Neural progenitor cell (in vitro differentiated cells): ENCODE measurements around the gene ST6GAL1. TPM values are rescaled to one million over a fixed set of nuclear protein-coding genes. Genes with fewer than 3 reads are reported as not detected.

Experiments
- DNase-seq: peaks from one replicate; pipeline ENCODE4 v3.0.0-alpha.2; 2016; ENCODE audit warnings: low spot score
- H2AFZ ChIP-seq: fragments of 200-600 bp; sonication (generic); replicated peaks from 2 replicates; pipeline ENCODE4 v1.6.1; 2016; ENCODE audit warnings: antibody characterized with exemption
- H3F3A ChIP-seq: fragments of 200-600 bp; sonication (generic); 2 replicates; pipeline ENCODE4 v1.6.1; 2016; ENCODE audit warnings: antibody characterized with exemption, low read depth
- H3K27ac ChIP-seq: fragments of 200-600 bp; sonication (generic); 2 replicates; pipeline ENCODE4 v1.5.1; 2016; ENCODE audit warnings: mild to moderate bottlenecking
- H3K27me3 ChIP-seq: fragments of 200-600 bp; sonication (generic); 2 replicates; pipeline ENCODE4 v1.6.1; 2016; ENCODE audit warnings: mild to moderate bottlenecking, moderate library complexity
- H3K36me3 ChIP-seq: fragments of 200-600 bp; sonication (generic); 2 replicates; pipeline ENCODE4 v1.5.1; 2016
- H3K4me1 ChIP-seq: fragments of 200-600 bp; sonication (generic); 2 replicates; pipeline ENCODE4 v1.6.1; 2016; ENCODE audit warnings: mixed run types
- H3K4me2 ChIP-seq: fragments of 200-600 bp; sonication (generic); 2 replicates; pipeline ENCODE4 v1.6.1; 2016
- H3K4me3 ChIP-seq: fragments of 200-600 bp; sonication (generic); 2 replicates; pipeline ENCODE4 v1.5.1; 2016
- H3K79me2 ChIP-seq: fragments of 200-600 bp; sonication (generic); 2 replicates; pipeline ENCODE4 v1.6.1; 2016; ENCODE audit warnings: low read depth
- H3K9ac ChIP-seq: fragments of 200-600 bp; sonication (generic); 2 replicates; pipeline ENCODE4 v1.6.1; 2016
- H3K9me3 ChIP-seq: fragments of 200-600 bp; sonication (generic); 2 replicates; pipeline ENCODE4 v1.5.1; 2016; ENCODE audit warnings: low read depth
- H4K20me1 ChIP-seq: fragments of 200-600 bp; sonication (generic); 2 replicates; pipeline ENCODE4 v1.6.1; 2016; ENCODE audit warnings: low read depth
- H3K27ac Mint-ChIP-seq: 3 replicates; pipeline ENCODE4 v1.8.0; 2021; ENCODE audit warnings: mixed read lengths
- H3K27me3 Mint-ChIP-seq: 2 replicates; pipeline ENCODE4 v1.8.0; 2022; ENCODE audit warnings: low read depth, mild to moderate bottlenecking, inconsistent platforms, moderate library complexity, mixed read lengths; ENCODE audit not compliant: insufficient read depth
- H3K36me3 Mint-ChIP-seq: 3 replicates; pipeline ENCODE4 v1.8.0; 2021; ENCODE audit warnings: mixed read lengths
- H3K4me1 Mint-ChIP-seq: 3 replicates; pipeline ENCODE4 v1.8.0; 2021; ENCODE audit warnings: mixed read lengths
- H3K4me3 Mint-ChIP-seq: 3 replicates; pipeline ENCODE4 v1.8.0; 2021; ENCODE audit warnings: mild to moderate bottlenecking, moderate library complexity, mixed read lengths
- H3K9me3 Mint-ChIP-seq: 3 replicates; pipeline ENCODE4 v1.8.0; 2020; ENCODE audit warnings: mixed read lengths
- CTCF ChIP-seq: fragments of 200-600 bp; sonication (generic); IDR thresholded peaks from 2 replicates; pipeline ENCODE4 v1.5.1; 2017; ENCODE audit warnings: antibody characterized with exemption, mild to moderate bottlenecking
- EZH2 ChIP-seq: fragments of 200-600 bp; sonication (generic); IDR thresholded peaks from 2 replicates; pipeline ENCODE4 v1.6.1; 2017; ENCODE audit warnings: antibody characterized with exemption, mild to moderate bottlenecking, moderate library complexity
- EZH2phosphoT487 ChIP-seq: fragments of 200-600 bp; sonication (generic); IDR thresholded peaks from 2 replicates; pipeline ENCODE4 v1.6.1; 2017; ENCODE audit warnings: antibody characterized with exemption
- total RNA-seq: library from RNA; depleted of rRNA; stranded (reverse); fragments of >200 nt; gene quantifications from 2 replicates; pipeline ENCODE4 v1.2.3, GENCODE V29; 2015; ENCODE audit warnings: low replicate concordance

Gene ST6GAL1
- total RNA-seq, 1 donor from 2014 or later = 27.3 TPM

GRCh38 chr3:186946756-186947375 is 16.5 kb downstream of the ST6GAL1 start:
- Histone ChIP-seq H3K4me3 (no peak overlapping the region), H3K9ac (no peak overlapping the region), H3K79me2 (peaks cover 64% of the 10 kb centered on the region), H3F3A (no peaks in the 10 kb centered on the region), H3K9me3 (no peaks in the 10 kb centered on the region), H3K36me3 (no peaks in the 10 kb centered on the region), H2AFZ (no peak overlapping the region), H3K4me1 (peaks cover 2% of the 10 kb centered on the region), H3K4me2 (no peak overlapping the region), H3K27me3 (no peaks in the 10 kb centered on the region), H4K20me1 (peaks cover 33% of the 10 kb centered on the region), H3K27ac (no peak overlapping the region)
- peaks cover 6% of the 10 kb centered on the region for H3K27me3 Mint-ChIP-seq
- peaks cover 5% of the 10 kb centered on the region for H3K9me3 Mint-ChIP-seq
- H3K4me1 Mint-ChIP-seq = peaks cover 11% of the 10 kb centered on the region
- no peak for TF ChIP-seq EZH2phosphoT487
- TF ChIP-seq CTCF = no peak
- no peak for TF ChIP-seq EZH2
- no peak overlapping the region for H3K4me3 Mint-ChIP-seq
- no peak for DNase-seq
- H3K27ac Mint-ChIP-seq = no peak overlapping the region
- peaks cover 38% of the 10 kb centered on the region for H3K36me3 Mint-ChIP-seq

GRCh38 chr3:186949281-186949982 is 19.1 kb downstream of the ST6GAL1 start:
- H3K27ac ChIP-seq = no peak overlapping the region
- H3K4me3 Mint-ChIP-seq = no peak overlapping the region
- H3K9me3 ChIP-seq = no peaks in the 10 kb centered on the region
- H3K9ac ChIP-seq = no peak overlapping the region
- H3K27me3 ChIP-seq = no peaks in the 10 kb centered on the region
- H3K79me2 ChIP-seq = peaks cover 65% of the 10 kb centered on the region
- H3K9me3 Mint-ChIP-seq = peaks cover 8% of the 10 kb centered on the region
- no peaks in the 10 kb centered on the region for H3K4me1 ChIP-seq
- no peak for TF ChIP-seq EZH2
- no peak for TF ChIP-seq EZH2phosphoT487
- TF ChIP-seq CTCF = no peak
- no peak overlapping the region for H3K4me3 ChIP-seq
- no peaks in the 10 kb centered on the region for H3F3A ChIP-seq
- peaks cover 14% of the 10 kb centered on the region for H3K4me1 Mint-ChIP-seq
- H3K27ac Mint-ChIP-seq = no peak overlapping the region
- no peaks in the 10 kb centered on the region for H3K36me3 ChIP-seq
- H3K4me2 ChIP-seq = no peak overlapping the region
- peaks cover 6% of the 10 kb centered on the region for H3K27me3 Mint-ChIP-seq
- no peak for DNase-seq
- H4K20me1 ChIP-seq = peaks cover 23% of the 10 kb centered on the region
- H3K36me3 Mint-ChIP-seq = peaks cover 30% of the 10 kb centered on the region
- H2AFZ ChIP-seq = no peak overlapping the region

GRCh38 chr3:186950402-186951093 is 20.2 kb downstream of the ST6GAL1 start:
- Histone ChIP-seq H3K4me1 (no peaks in the 10 kb centered on the region), H3K36me3 (no peaks in the 10 kb centered on the region), H2AFZ (no peak overlapping the region), H3K4me3 (no peak overlapping the region), H3K27me3 (no peaks in the 10 kb centered on the region), H3F3A (no peaks in the 10 kb centered on the region), H4K20me1 (peaks cover 25% of the 10 kb centered on the region), H3K27ac (no peak overlapping the region), H3K9me3 (no peaks in the 10 kb centered on the region), H3K4me2 (no peak overlapping the region), H3K9ac (no peak overlapping the region), H3K79me2 (peaks cover 65% of the 10 kb centered on the region)
- Mint-ChIP-seq H3K4me1 (peaks cover 11% of the 10 kb centered on the region), H3K4me3 (no peak overlapping the region), H3K27ac (no peak overlapping the region), H3K27me3 (peaks cover 4% of the 10 kb centered on the region), H3K9me3 (peaks cover 11% of the 10 kb centered on the region), H3K36me3 (peaks cover 25% of the 10 kb centered on the region)
- no peak for DNase-seq
- no peak for TF ChIP-seq CTCF
- TF ChIP-seq EZH2 = no peak
- TF ChIP-seq EZH2phosphoT487 = no peak
